Measurements from ENCODE around the gene SH3YL1. TPM values are rescaled to one million over a fixed set of nuclear protein-coding genes. Genes with fewer than 3 reads are reported as not detected.

SH3YL1 gene
- total RNA-seq, 1 experiment from 2014 or later = 28.6 TPM

DNA sequence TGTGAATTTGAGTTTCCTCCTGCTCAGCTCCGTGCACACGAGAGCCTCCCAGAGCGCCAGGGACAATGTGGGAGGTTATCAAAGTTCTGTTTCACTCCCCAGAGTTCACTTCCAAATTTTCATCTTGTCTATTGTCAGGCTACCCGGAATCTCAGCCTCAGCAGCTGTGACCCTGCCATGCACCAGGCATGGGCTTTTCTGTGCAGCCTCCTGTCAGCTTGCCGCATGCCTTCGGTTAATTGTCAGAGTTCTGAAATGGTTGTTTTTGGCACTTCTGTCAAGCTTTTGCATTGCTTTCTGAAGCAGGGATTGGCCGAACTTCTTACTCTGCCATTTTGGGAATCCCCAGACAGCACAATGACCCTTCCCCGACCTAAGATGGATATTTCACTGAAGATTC is 60.4 kb downstream of the SH3YL1 start:
- H3K27me3 ChIP-seq (ENCODE audit: low read length) = peaks cover 8% of the 10 kb centered on the region; the same call in 1 of the 2 replicates
- CTCF ChIA-PET = no interaction called here
- H3K4me1 ChIP-seq (ENCODE audit: insufficient read depth, low read length) = no peaks in the 10 kb centered on the region
- DNase-seq (no peak), ATAC-seq (no peak)
- no peak overlapping the region for H3K4me2 ChIP-seq (ENCODE audit: low read length)
- H3F3A ChIP-seq (ENCODE audit: low read length, unreplicated experiment) = no peaks in the 10 kb centered on the region
- no peaks in the 10 kb centered on the region for H3K9me2 ChIP-seq (replicated peaks; ENCODE audit: low read length)
- POLR2A ChIA-PET (ENCODE audit: unreplicated experiment) = no interaction called here
- H3K27ac ChIP-seq (ENCODE audit: low read length) = no peak overlapping the region
- no TSS peak for BruUV-seq (replicated peaks)
- no peak overlapping the region for H2AFZ ChIP-seq (ENCODE audit: low read length)
- H3K36me3 ChIP-seq (ENCODE audit: low read depth, low read length) = no peaks in the 10 kb centered on the region
- no peak overlapping the region for H3K4me3 ChIP-seq (ENCODE audit: low read length)
- TF ChIP-seq EZH2phosphoT487 (IDR thresholded peaks at IDR 0.05; ENCODE audit: borderline replicate concordance, low read length) (no peak), EZH2 (IDR thresholded peaks at IDR 0.05; ENCODE audit: low read length, unreplicated experiment) (no peak)
- TF ChIP-seq, protein P1, sequence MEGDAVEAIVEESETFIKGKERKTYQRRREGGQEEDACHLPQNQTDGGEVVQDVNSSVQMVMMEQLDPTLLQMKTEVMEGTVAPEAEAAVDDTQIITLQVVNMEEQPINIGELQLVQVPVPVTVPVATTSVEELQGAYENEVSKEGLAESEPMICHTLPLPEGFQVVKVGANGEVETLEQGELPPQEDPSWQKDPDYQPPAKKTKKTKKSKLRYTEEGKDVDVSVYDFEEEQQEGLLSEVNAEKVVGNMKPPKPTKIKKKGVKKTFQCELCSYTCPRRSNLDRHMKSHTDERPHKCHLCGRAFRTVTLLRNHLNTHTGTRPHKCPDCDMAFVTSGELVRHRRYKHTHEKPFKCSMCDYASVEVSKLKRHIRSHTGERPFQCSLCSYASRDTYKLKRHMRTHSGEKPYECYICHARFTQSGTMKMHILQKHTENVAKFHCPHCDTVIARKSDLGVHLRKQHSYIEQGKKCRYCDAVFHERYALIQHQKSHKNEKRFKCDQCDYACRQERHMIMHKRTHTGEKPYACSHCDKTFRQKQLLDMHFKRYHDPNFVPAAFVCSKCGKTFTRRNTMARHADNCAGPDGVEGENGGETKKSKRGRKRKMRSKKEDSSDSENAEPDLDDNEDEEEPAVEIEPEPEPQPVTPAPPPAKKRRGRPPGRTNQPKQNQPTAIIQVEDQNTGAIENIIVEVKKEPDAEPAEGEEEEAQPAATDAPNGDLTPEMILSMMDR (conservative IDR thresholded peaks at IDR 0.05; ENCODE audit: low read depth, low read length) = no peak
- intact Hi-C loops (cut with micrococcal nuclease) = no loop called here
- no peak overlapping the region for H3K9ac ChIP-seq (ENCODE audit: low read length)
- no peaks in the 10 kb centered on the region for H4K20me1 ChIP-seq (ENCODE audit: low read length)
- no peaks in the 10 kb centered on the region for H3K9me3 ChIP-seq (ENCODE audit: low read length)
- no peaks in the 10 kb centered on the region for H3K79me2 ChIP-seq (ENCODE audit: low read length)

DNA sequence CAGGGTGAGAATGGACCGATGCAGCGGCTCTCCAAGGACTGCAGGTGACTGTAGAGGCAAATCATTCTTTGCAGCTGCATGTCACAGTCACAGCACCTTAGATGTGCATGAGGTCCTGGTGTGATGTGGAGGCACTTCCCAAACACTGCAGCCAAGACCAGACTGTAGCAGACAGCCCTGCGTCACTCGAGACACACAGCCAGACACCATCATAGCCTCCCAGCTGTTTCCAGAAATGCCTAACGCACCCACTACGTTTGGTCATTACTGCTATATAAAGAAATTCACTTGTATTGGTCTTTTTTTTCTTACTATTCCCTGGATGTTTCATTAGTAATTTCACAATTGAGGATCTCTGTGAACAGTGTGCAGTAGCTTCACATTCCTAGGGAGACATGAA is 60.9 kb downstream of the SH3YL1 start:
- DNase-seq (no peak), ATAC-seq (no peak)
- H3K79me2 ChIP-seq (ENCODE audit: low read length) = no peaks in the 10 kb centered on the region
- ChIA-PET POLR2A (ENCODE audit: unreplicated experiment) (no interaction called here), CTCF (no interaction called here)
- no peak overlapping the region for H3K27ac ChIP-seq (ENCODE audit: low read length)
- H3F3A ChIP-seq (ENCODE audit: low read length, unreplicated experiment) = no peaks in the 10 kb centered on the region
- H2AFZ ChIP-seq (ENCODE audit: low read length) = no peak overlapping the region
- H3K4me2 ChIP-seq (ENCODE audit: low read length) = no peak overlapping the region
- 0 out of 2 replicates have a peak, but pooled peaks cover 3% of the 10 kb centered on the region for H3K27me3 ChIP-seq (ENCODE audit: low read length)
- no peaks in the 10 kb centered on the region for H4K20me1 ChIP-seq (ENCODE audit: low read length)
- no peaks in the 10 kb centered on the region for H3K9me2 ChIP-seq (replicated peaks; ENCODE audit: low read length)
- no peaks in the 10 kb centered on the region for H3K9me3 ChIP-seq (ENCODE audit: low read length)
- no TSS peak for BruUV-seq (replicated peaks)
- H3K4me3 ChIP-seq (ENCODE audit: low read length) = no peak overlapping the region
- H3K4me1 ChIP-seq (ENCODE audit: insufficient read depth, low read length) = no peaks in the 10 kb centered on the region
- no peak overlapping the region for H3K9ac ChIP-seq (ENCODE audit: low read length)
- no peaks in the 10 kb centered on the region for H3K36me3 ChIP-seq (ENCODE audit: low read depth, low read length)
- intact Hi-C loops (cut with micrococcal nuclease) = no loop called here
- TF ChIP-seq EZH2 (IDR thresholded peaks at IDR 0.05; ENCODE audit: low read length, unreplicated experiment) = no peak
- TF ChIP-seq, protein P1 (conservative IDR thresholded peaks at IDR 0.05; ENCODE audit: low read depth, low read length) = no peak
- no peak for TF ChIP-seq EZH2phosphoT487 (IDR thresholded peaks at IDR 0.05; ENCODE audit: borderline replicate concordance, low read length)

DNA sequence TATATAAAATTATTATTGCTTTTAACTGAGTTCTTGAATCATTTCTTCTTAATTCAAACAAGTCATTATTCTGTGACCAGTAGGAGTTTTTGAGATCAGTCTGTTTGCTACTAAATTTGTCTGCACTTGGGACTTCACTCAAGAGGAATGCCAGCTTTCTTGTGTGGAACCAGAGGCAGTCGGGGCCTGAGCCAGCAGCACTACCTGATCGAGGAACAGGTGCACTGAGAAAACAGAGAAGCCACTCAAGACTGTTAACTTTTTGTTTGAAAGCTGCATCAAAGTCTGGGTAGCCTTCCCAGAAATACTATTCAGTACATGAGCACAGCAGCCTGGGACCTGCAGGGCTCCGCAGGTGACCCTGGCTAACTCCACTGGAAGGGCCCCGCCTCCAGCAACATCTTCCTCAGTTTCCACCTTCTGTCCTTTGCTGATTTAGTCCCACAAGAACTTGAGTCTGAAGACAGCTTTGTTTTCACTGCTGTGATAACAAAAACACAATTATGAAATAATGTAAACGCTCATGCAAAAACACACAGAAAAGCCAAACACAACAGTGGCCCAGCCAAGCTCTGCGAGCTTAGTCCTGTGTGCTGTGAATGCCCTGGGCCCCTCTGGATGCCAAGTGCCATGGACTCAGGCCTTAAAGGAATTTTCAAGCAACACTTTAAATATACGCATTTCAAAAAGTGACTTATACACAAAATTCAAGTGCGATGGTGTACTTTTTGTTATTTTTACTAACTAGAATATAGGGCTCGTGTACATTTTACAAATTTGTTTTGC is 62.0 kb downstream of the SH3YL1 start:
- no peak for ATAC-seq

More for the DNA sequence above, 62.0 kb downstream of the SH3YL1 start:
- H3K9me2 ChIP-seq (replicated peaks; ENCODE audit: low read length) = no peaks in the 10 kb centered on the region
- no peak overlapping the region for H3K9ac ChIP-seq (ENCODE audit: low read length)
- CTCF ChIA-PET = interaction anchor here (0.5 kb wide), 1 partner anchor 1685 kb away, joined by 4 read pairs; no protein-coding TSS in a partner anchor
- no peak overlapping the region for H3K4me2 ChIP-seq (ENCODE audit: low read length)
- no peaks in the 10 kb centered on the region for H3F3A ChIP-seq (ENCODE audit: low read length, unreplicated experiment)
- H2AFZ ChIP-seq (ENCODE audit: low read length) = no peak overlapping the region
- 0 out of 2 replicates have a peak, but pooled peaks cover 3% of the 10 kb centered on the region for H3K27me3 ChIP-seq (ENCODE audit: low read length)
- no peaks in the 10 kb centered on the region for H3K4me1 ChIP-seq (ENCODE audit: insufficient read depth, low read length)
- H3K36me3 ChIP-seq (ENCODE audit: low read depth, low read length) = no peaks in the 10 kb centered on the region
- POLR2A ChIA-PET (ENCODE audit: unreplicated experiment) = no interaction called here
- H3K27ac ChIP-seq (ENCODE audit: low read length) = no peak overlapping the region
- no peaks in the 10 kb centered on the region for H3K79me2 ChIP-seq (ENCODE audit: low read length)
- no peaks in the 10 kb centered on the region for H4K20me1 ChIP-seq (ENCODE audit: low read length)
- H3K9me3 ChIP-seq (ENCODE audit: low read length) = no peaks in the 10 kb centered on the region
- no peak for DNase-seq
- intact Hi-C loops (cut with micrococcal nuclease) = no loop called here
- TF ChIP-seq EZH2 (IDR thresholded peaks at IDR 0.05; ENCODE audit: low read length, unreplicated experiment) = no peak
- TF ChIP-seq, protein P1 (conservative IDR thresholded peaks at IDR 0.05; ENCODE audit: low read depth, low read length) = no peak
- no peak for TF ChIP-seq EZH2phosphoT487 (IDR thresholded peaks at IDR 0.05; ENCODE audit: borderline replicate concordance, low read length)
- H3K4me3 ChIP-seq (ENCODE audit: low read length) = no peak overlapping the region
- BruUV-seq (replicated peaks) = no TSS peak
